Endothelial cell of hepatic sinusoid (primary cell): ENCODE results near the gene SELENOV.

ENCODE experiments used
- in situ Hi-C: cut with HindIII; loops from 2 replicates; pipeline ENCODE4 v1.10.0; 2017; ENCODE audit warnings: low sequenced_read_pairs

SELENOV gene

GRCh38 chr19:39555883-39556282, 40.9 kb downstream of the SELENOV start:
- in situ Hi-C loops: no loop called here

GRCh38 chr19:39557811-39558623, 43.1 kb downstream of the SELENOV start:
- in situ Hi-C loops: no loop called here

GRCh38 chr19:39558624-39559117, 43.7 kb downstream of the SELENOV start:
- in situ Hi-C loops: no loop called here

DNA sequence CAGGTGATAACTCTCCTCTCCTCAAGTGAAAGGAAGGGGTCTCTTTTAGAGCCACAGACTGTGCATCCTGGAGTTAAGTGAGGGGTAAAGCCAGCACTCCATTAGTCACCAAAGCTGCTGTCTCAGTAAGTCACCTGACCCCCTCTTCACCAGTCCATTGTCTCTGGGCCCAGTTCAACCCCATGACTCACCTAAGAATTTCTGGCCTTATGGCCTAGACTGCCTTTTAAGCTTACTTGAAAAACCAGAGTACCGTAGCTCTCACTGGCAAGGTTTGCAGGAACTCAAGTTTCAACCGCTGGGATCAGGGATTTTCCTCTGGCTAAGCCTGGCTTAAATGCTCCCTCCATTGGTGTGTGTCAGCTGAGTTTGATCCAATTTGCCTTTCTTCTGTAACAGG, 48.5 kb downstream of the SELENOV start:
- in situ Hi-C loops: no loop called here

DNA sequence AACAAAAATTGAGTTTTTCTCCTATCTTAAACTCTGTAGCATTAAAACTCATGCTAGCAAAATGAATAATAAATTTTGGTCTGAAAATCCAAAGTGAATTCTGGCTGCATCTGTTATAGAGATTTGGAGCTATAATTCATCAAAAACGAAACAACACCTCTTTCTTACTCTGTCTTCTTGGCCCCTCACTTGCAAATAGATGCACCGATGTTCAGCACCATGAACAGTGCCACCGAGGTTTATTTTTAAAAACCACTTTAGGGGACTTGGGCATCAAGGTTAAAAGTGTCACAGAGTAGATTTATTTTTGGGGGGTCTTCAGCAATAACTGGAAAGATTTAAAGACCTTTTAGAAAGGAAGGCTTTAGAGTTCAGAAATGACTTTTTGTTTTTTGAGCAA, 51.1 kb downstream of the SELENOV start:
- in situ Hi-C loops: no loop called here

GRCh38 chr19:39568604-39569003, 53.7 kb downstream of the SELENOV start:
- in situ Hi-C loops: no loop called here
